ENCODE measurements around the gene GPX7.

Gene GPX7

DNA sequence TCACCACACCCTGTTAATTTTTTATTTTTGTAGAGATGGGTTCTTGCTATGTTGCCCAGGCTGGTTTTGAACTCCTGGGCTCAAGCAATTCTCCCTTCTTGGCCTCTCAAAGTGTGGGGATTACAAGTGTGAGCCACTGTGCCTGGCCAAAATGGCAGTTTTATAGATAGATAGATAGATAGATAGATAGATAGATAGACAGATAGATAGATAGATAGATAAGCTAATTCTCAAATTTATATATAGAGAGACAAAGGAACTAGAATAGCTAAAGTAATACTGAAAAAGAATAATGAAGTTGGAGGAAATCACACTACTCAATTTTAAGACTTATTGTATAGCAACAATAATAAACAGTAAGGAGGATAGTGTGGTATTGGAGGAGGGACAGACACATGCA lies 51.9 kb downstream of the GPX7 start:
- no peak overlapping the region for H3K27ac ChIP-seq
- no peak for TF ChIP-seq ZFX (IDR thresholded peaks at IDR 0.05)
- TF ChIP-seq, protein P1, sequence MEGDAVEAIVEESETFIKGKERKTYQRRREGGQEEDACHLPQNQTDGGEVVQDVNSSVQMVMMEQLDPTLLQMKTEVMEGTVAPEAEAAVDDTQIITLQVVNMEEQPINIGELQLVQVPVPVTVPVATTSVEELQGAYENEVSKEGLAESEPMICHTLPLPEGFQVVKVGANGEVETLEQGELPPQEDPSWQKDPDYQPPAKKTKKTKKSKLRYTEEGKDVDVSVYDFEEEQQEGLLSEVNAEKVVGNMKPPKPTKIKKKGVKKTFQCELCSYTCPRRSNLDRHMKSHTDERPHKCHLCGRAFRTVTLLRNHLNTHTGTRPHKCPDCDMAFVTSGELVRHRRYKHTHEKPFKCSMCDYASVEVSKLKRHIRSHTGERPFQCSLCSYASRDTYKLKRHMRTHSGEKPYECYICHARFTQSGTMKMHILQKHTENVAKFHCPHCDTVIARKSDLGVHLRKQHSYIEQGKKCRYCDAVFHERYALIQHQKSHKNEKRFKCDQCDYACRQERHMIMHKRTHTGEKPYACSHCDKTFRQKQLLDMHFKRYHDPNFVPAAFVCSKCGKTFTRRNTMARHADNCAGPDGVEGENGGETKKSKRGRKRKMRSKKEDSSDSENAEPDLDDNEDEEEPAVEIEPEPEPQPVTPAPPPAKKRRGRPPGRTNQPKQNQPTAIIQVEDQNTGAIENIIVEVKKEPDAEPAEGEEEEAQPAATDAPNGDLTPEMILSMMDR (conservative IDR thresholded peaks at IDR 0.05), result no peak

DNA sequence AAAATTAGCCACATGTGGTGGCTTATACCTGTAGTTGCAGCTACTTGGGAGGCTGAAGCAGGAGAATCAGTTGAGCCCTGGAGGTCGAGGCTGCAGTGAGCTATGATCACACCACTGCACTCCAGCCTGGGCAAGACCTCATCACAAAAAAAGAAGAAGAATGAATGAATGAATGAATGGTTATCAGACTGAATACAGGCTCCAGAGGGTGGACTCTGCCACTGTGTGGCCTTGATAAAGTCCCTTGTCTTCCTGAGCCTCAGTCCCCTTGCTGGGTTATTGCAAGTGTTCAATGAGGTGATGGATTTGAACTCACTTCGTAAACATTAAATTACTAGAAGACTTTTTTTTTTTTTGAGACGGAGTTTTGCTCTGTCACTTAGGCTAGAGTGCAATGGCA lies 55.5 kb downstream of the GPX7 start:
- no peak for TF ChIP-seq ZFX (IDR thresholded peaks at IDR 0.05)
- TF ChIP-seq, protein P1 (conservative IDR thresholded peaks at IDR 0.05), result no peak
- H3K27ac ChIP-seq, result no peak overlapping the region
